Stimulated activated CD8-positive, alpha-beta memory T cell treated with anti-CD3 and anti-CD28 coated beads, Interleukin-7, amount 100 ng/mL, for 48 hours (primary cell): ENCODE results near the gene KCTD16.

Experiments used
- DNase-seq, 2 donors: peaks; one replicate each; pipeline ENCODE4 v3.0.0-alpha.2; 2020; ENCODE audit warnings: low read depth in 1 of 2; ENCODE audit errors: extremely low read depth in 1 of 2

The KCTD16 gene

GRCh38 chr5:144281784-144282183 lies 111.1 kb downstream of the KCTD16 start:
- no peak for DNase-seq

- no peak for DNase-seq
Observed at GRCh38 chr5:144284036-144284435, 113.4 kb downstream of the KCTD16 start.

- DNase-seq = no peak
Observed at GRCh38 chr5:144284931-144285502, 114.3 kb downstream of the KCTD16 start.

DNA sequence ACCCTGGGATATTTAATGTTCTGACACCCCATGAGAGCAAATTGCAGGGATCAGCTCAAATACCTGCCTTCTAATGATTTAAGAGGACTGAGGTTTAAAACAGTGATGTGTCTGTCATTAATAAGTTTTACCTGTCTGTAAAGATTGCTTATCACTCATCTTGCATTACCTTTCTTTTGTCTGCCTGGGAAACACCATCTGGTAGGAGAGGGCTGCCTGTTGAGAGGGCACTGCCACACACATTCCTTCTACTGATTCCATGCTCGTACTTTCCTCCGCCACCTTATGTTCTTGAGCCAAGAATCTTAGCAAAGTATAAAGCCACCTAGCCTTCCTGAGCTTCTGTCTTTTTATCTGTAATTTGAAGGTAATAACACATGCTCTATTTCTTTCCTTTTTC lies 118.6 kb downstream of the KCTD16 start:
- no peak for DNase-seq

DNA sequence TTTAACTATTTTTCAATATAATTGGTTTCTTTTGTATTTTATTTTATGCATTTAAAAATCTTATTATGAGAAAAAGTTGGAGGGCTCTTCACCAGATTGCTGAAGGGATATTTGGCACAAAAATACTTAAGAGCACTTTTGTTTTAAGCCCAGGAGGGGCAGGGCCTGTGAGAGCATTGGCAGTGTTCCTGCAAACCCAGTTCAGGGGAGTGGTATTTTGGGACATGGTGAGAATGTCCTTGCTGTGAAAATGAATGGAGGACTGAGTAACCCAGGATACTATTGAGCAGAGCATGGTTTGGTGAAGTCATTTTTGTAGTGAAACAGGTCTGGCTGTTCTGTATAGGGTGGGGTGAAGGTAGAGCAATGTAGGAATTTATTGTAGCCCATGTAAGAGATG lies 121.4 kb downstream of the KCTD16 start:
- DNase-seq = no peak

DNA sequence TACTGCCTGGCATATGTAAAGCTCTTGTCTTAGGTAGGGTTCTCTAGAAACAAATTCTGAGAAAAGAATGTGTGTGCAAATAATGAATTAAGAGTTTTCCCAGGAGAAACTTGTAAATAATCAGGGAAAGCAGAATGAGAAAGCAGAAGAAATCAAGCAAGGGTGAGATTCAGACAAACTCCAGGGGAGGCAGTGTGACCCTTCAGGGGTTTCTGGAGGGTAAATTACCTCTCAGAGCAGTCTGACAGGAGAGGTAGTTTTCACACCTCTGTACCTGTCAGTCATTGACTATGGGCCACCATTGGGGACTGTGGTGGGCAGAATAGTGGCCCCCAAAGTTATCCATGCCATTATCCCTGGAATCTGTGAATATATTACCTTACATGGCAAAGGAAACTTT lies 124.6 kb downstream of the KCTD16 start:
- no peak for DNase-seq

DNA sequence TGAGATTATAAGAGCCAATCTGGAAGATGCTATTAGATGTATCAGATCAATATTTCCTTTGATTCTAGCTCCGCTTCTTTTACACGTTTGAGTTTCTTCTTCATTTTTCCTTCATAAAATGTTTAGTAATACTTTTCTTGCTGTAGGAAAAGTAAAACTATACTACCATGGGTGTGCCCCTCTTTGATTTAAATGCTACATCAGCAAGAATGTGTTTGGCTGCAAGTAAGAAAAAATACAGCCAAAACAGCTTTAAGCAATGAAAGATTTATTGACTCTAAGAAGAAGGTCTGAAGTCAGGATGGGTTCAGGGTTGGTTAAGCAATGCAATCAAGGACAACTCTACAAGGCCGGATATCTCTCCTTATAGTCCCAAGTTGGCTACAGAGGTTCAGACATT lies 126.4 kb downstream of the KCTD16 start:
- DNase-seq = no peak

DNA sequence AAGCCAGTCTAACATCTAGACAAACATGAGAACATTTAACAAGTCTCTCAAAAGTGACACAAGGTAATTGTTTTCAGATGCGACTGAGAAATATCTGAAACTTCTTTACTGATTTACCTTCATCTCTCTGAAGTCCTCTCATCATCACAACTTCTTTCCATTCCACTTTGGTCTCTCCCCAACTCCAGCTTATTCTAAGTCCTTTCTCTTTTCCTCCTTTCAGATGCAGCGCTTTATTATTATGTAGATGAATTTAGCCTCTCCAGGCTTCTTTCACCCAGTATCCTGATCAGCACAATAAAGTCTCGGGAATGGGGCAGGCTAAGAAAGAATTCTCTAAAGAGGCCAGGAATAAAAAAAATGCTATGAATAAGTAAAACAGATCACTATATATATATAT lies 128.0 kb downstream of the KCTD16 start:
- DNase-seq = no peak

- DNase-seq = no peak
Observed at GRCh38 chr5:144304688-144305087, 134.0 kb downstream of the KCTD16 start.

DNA sequence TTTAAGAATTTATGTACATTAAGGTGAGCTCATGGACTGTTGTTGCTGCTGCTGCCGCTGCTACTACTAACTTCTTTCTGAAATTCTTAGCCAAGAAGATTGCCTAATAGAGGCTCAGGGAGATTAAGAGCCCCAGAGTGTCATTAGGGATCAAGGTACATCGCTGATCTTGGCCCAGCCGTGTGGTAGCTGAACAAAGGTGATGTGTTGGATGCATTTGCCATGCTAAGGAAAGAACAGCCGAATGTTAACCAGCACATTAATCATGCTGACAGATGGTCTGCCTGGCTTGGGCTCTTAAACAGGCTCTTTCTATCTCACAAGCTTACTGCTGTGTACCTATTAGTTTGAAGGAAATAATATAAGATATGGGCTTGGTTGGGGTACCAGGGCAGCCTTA lies 137.1 kb downstream of the KCTD16 start:
- no peak for DNase-seq

DNA sequence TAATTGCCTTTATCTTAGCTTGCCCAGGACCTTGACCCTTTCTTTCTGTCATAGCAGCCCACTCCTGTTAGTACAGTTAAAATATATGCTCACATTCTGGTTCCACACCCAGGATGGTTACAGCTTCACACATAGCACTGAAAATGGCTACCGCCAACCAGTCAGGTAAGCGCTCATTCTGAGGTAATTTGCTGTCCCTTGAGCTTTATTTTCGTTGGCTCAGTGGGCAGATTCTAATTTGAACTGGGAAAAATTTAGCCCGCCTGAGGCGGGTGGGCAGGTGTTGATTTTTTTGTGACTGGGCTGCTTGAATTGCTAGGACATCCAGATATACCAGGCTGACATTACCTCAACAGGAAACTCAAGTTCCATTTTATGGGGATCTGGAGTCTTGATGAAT lies 137.5 kb downstream of the KCTD16 start:
- DNase-seq = no peak

DNA sequence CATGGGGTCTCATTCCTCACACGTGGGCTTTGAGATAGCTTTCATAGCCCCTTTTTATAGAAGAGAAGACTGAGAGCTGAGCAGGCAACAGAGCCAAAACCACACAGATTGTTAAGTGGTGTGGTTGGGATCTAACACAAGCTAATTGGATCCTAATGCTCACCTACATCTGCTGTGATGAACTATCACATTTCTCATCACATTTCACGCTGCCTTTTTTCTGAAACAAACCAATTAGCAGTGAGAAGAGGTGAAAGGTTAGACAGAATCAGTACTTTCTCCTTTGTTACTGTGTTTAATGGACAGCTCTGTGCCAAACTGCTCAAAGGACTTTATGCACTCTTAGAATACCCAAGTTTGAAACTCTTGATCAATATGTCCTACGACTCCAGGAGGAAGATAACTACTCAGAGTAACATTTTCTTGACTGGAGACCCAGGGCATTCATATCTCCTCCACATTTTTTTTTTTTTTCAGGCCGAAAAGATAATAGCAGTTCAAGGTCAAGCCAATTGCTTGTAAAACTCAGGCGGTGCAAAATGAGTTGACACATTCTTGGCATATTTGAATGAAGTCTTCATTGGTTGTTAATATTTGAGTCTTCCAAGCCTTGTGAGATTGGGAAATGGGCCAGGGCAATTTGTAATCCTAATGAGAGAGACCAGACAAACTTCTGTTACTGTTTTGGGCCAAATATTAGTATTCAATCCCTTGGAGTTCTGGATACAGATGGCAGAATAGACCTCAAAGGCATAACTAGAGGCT lies 138.4 kb downstream of the KCTD16 start:
- DNase-seq = no peak

DNA sequence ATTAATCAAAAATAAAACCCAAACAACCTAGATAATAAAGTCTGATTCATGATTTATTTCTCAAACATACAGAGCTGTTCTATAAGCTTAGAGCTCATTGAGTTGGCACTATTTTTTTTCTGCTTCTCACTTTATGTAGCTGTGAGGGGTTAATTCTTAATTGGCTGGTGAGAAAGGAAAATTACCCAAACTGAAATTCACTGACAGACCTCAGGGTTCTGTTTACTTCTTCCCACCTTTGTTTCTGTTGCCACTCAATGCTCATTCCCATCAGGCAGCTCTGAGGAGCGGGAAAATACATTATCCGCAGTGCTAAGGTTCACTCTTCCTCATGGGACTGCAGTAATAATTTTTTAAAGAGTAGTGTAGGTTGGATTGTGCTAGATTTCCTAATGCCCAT lies 139.9 kb downstream of the KCTD16 start:
- no peak for DNase-seq

DNA sequence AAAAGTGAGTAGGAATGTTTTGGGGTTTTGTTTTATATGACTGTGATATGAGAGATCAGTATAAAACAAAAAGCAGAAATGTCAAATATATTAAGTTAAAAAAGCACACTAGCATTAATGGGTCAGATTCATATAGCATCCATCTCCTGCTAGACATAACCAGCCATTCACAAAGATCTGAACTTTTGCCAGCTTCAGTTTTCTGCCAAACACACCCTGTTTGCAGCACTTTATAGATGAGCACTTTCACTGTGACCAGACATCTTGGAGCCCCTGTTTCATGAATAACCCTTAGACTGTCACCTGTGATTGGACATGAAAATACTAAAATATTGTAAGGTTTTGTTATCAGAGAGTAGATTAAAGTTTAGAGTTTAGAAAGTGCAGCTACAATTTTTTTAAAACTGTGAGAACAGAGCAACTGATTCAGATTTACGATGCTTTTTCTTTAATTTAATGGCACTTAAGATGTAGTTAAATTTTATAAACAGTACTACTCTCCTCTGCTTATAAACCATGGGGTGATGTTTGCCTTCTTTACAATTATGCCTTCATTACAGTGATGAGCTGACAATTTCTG lies 142.6 kb downstream of the KCTD16 start:
- DNase-seq = no peak

DNA sequence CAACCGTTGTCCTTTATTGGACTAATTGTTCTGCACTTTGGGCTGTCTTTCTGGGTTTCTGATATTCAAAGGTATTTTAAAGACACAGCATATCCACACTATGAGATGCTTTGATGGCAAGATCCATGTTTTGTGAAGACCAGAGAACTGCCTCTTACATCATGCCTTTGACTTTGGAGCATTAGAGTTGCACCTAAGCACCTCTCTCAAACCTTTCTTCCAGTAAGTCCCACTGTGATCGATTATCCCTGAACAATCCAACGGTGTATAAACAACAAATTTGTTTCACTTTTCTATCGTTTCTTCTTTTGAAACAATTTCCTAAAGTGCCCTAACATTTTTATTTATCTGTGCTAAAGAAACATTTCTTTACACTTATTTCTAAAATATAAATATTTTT lies 144.4 kb downstream of the KCTD16 start:
- no peak for DNase-seq

DNA sequence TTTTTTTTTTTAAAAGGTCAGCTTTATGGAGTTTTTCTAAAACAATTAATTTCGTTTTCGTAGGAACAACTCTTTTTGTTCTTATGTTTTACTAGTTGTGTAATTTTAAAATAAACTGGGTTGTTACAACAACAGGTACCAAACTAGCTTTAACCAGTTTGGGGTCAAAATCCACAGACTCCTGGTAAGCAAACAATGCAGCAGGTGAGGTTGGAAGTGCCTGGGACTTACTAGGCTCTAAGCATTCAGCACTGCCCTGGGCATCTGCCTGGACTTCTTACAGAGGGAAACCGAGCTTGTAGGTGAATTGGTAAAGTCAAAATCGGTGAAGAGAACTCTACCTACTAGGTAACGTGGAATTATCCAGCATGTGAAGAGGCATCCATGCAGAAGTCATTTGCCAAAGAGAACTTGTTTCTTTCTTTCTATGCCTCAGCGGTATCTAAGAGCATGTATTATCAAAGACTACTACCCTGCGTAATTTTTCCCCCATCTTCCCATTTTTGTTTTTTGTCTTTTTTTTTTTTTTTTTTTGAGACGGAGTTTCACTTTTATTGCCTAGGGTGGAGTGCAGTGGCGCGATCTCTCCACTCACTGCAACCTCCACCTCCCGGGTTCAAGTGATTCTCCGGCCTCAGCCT lies 145.4 kb downstream of the KCTD16 start:
- DNase-seq = no peak

GRCh38 chr5:144318011-144318410 lies 147.3 kb downstream of the KCTD16 start:
- no peak for DNase-seq

DNA sequence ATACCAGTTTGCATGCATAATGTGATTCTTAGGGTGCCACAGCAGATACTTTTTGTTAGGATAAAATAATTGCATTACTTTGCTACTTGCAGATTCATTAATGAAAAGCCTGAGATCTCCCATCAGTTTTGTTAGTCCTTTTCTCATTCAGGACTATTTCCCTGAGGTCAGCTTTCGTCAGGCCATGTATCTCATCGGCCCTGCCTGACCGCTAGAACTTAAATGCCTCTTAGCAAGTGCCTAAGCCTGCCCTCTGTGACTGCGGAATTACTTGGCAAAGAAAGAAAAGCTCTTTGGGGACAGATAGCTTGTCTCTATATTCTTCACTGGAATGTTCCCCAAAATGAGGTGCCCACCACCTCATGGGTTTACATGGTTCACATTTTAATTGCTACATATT lies 147.8 kb downstream of the KCTD16 start:
- DNase-seq = no peak

- DNase-seq = no peak
Observed at GRCh38 chr5:144323181-144323580, 152.5 kb downstream of the KCTD16 start.

DNA sequence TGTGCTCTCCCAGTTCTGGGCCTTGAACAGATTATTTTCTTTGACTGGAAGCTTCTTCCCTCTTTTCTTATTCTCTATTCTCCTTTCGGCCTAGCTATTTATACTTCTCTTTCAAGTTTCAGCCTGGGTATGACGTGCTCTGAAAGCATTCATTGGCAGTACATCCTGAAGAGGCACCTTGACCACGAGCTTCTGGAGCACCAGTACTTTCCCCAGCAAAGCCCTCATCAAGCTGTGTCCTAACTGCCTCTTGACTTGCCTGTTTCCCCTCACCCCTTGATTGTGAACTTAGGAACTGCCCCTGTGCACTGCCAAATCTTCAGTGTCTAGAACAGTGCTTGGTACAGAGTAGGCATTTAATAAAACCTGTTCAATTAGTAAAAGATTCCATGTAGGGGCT lies 154.9 kb downstream of the KCTD16 start:
- no peak for DNase-seq

- DNase-seq = no peak
Observed at GRCh38 chr5:144328494-144328893, 157.8 kb downstream of the KCTD16 start.

- DNase-seq = no peak
Observed at GRCh38 chr5:144328980-144329379, 158.3 kb downstream of the KCTD16 start.
